Renal cortex interstitium (tissue), 15 donors: ENCODE data around the gene ZNF296. TPM values are rescaled to one million over a fixed set of nuclear protein-coding genes. Genes with fewer than 3 reads are reported as not detected.
A peak's percentile ranks its signal among the peaks of the same experiment; 100 is the strongest.
"Not testable (repeated sequence)": the region's sequence is repeated elsewhere in the genome, so short reads cannot be mapped to it uniquely, and the experiment has no call there.

Experiments
- DNase-seq, 11 donors: peaks; one replicate each; pipeline ENCODE4 v3.0.0-alpha.2; 2013; ENCODE audit warnings: low read depth in 9 of 11, low spot score in 4 of 11; ENCODE audit errors: extremely low read depth in 1 of 11
- long read RNA-seq, 16 experiments: transcript quantifications; one replicate each; lab custom pipeline, GENCODE V29; 2026
- polyA plus RNA-seq, 3 donors: library from polyadenylated mRNA; unstranded; fragments of 120-200 nt; gene quantifications; one replicate each; pipeline ENCODE4 v1.2.1, GENCODE V29; 2013; ENCODE audit not compliant: insufficient read length in 3 of 3

The ZNF296 gene
- polyA plus RNA-seq: 1 to 10 TPM in 2 of 3 donors, under 1 TPM in 1; 0.76 to 2.6 (median 1.4) TPM
- long read RNA-seq, donor 1: 0 reads
- long read RNA-seq, donor 2: 0 reads
- long read RNA-seq, donor 3: 0 reads
- long read RNA-seq, donor 4: 0 reads
- long read RNA-seq, donor 5: 0 reads
- long read RNA-seq, donor 6: 0 reads
- long read RNA-seq, donor 7: 0 reads
- long read RNA-seq, donor 8: 0 reads
- long read RNA-seq, donor 9, partial matches to known transcripts: 0 of 1 reads
- long read RNA-seq, donor 9, other reads (novel, unspliced or antisense): 0 of 1 reads
- long read RNA-seq, donor 10: 0 reads
- long read RNA-seq, donor 11, partial matches to known transcripts: 0 of 2 reads
- long read RNA-seq, donor 11, other reads (novel, unspliced or antisense): 0 of 2 reads
- long read RNA-seq, donor 12: 0 reads
- long read RNA-seq, donor 13: 0 reads
- long read RNA-seq, donor 14, partial matches to known transcripts: 0 of 1 reads
- long read RNA-seq, donor 14, other reads (novel, unspliced or antisense): 0 of 1 reads
- long read RNA-seq, donor 15: 0 reads
- long read RNA-seq, donor 16: 0 reads

- peak in 1 of 11 donors; percentile 38 for DNase-seq
Observed at GRCh38 chr19:45076029-45076850, at the start of gene ZNF296. ZNF296 (minus strand) TSS chr19:45076478; CDS start chr19:45076373, 105 bp downstream.

GRCh38 chr19:45125360-45125759, 49.1 kb upstream of the ZNF296 start:
- DNase-seq: no peak

- DNase-seq: no peak
Observed at GRCh38 chr19:45124021-45124420, 47.7 kb upstream of the ZNF296 start.

- DNase-seq: peak in 3 of 11 donors; percentile 31 to 43 (median 42)
Observed at GRCh38 chr19:45123440-45123850, 47.2 kb upstream of the ZNF296 start.

- no peak for DNase-seq
Observed at GRCh38 chr19:45122832-45123231, 46.6 kb upstream of the ZNF296 start.

- DNase-seq: no peak
Observed at GRCh38 chr19:45121827-45122345, 45.6 kb upstream of the ZNF296 start.

- no peak for DNase-seq
Observed at GRCh38 chr19:45119582-45119981, 43.3 kb upstream of the ZNF296 start.

GRCh38 chr19:45118591-45119355, 42.5 kb upstream of the ZNF296 start:
- DNase-seq: not testable (repeated sequence)

- DNase-seq: no peak
Observed at GRCh38 chr19:45118106-45118505, 41.8 kb upstream of the ZNF296 start.

GRCh38 chr19:45117671-45118070, 41.4 kb upstream of the ZNF296 start:
- DNase-seq: no peak

GRCh38 chr19:45117167-45117594, 40.9 kb upstream of the ZNF296 start:
- DNase-seq: no peak

- no peak for DNase-seq
Observed at GRCh38 chr19:45115809-45116615, 39.7 kb upstream of the ZNF296 start.

- no peak for DNase-seq
Observed at GRCh38 chr19:45114116-45114515, 37.8 kb upstream of the ZNF296 start.

GRCh38 chr19:45113628-45114027, 37.4 kb upstream of the ZNF296 start:
- no peak for DNase-seq

GRCh38 chr19:45112111-45112827, 36.0 kb upstream of the ZNF296 start:
- no peak for DNase-seq

- DNase-seq: no peak
Observed at GRCh38 chr19:45110851-45111266, 34.6 kb upstream of the ZNF296 start.

- DNase-seq: no peak
Observed at GRCh38 chr19:45107621-45108150, 31.4 kb upstream of the ZNF296 start.
